Lung (tissue), 12 donors: ENCODE data around the gene OAS3. TPM values are rescaled to one million over a fixed set of nuclear protein-coding genes. Genes with fewer than 3 reads are reported as not detected.

Experiments
- ATAC-seq: fragments of 200-7000 bp; cut with Tn5 transposase; one replicate; pipeline ENCODE4 v1.9.1; 2020; ENCODE audit warnings: moderate number of reproducible peaks; ENCODE audit not compliant: insufficient read depth, low FRiP score
- DNase-seq, 3 donors: peaks; one replicate each; pipeline ENCODE4 v3.0.0-alpha.2; 2013 to 2017
- H3K27ac ChIP-seq, 2 donors: one replicate each; pipeline ENCODE4 v1.5.1; 2013; ENCODE audit warnings: mild to moderate bottlenecking in 2 of 2, moderate library complexity in 2 of 2, control low read depth in 1 of 2, inconsistent platforms in 1 of 2, low read depth in 1 of 2, low read length in 1 of 2
- H3K27me3 ChIP-seq, 3 donors: one replicate each; pipeline ENCODE4 v1.5.1; 2013; ENCODE audit warnings: low read length in 2 of 3; ENCODE audit not compliant: control insufficient read depth in 3 of 3, insufficient read depth in 3 of 3
- H3K36me3 ChIP-seq, 4 donors: one replicate each; pipeline ENCODE4 v1.5.1; 2013; ENCODE audit warnings: low read length in 4 of 4, mild to moderate bottlenecking in 1 of 4, moderate library complexity in 1 of 4; ENCODE audit not compliant: control insufficient read depth in 4 of 4, insufficient read depth in 4 of 4
- H3K4me1 ChIP-seq, 5 donors: one replicate each; pipeline ENCODE4 v1.5.1; 2013; ENCODE audit warnings: low read length in 5 of 5, mild to moderate bottlenecking in 2 of 5, moderate library complexity in 1 of 5; ENCODE audit not compliant: control insufficient read depth in 5 of 5, insufficient read depth in 5 of 5
- H3K4me3 ChIP-seq: one replicate; pipeline ENCODE4 v1.5.1; 2013; ENCODE audit warnings: mild to moderate bottlenecking, control low read depth, moderate library complexity
- H3K9ac ChIP-seq, 2 donors: one replicate each; pipeline ENCODE4 v1.5.1; 2013; ENCODE audit warnings: low read length in 2 of 2, control low read depth in 1 of 2; ENCODE audit not compliant: insufficient read depth in 1 of 2
- H3K9me3 ChIP-seq, 4 donors: one replicate each; pipeline ENCODE4 v1.5.1; 2013; ENCODE audit warnings: low read length in 3 of 4, mild to moderate bottlenecking in 1 of 4, moderate library complexity in 1 of 4; ENCODE audit not compliant: control insufficient read depth in 4 of 4, insufficient read depth in 3 of 4
- CTCF ChIP-seq: IDR thresholded peaks from 2 replicates; pipeline ENCODE4 v1.5.1; 2012; ENCODE audit warnings: mild to moderate bottlenecking; ENCODE audit errors: control extremely low read depth, extremely low read depth
- WGBS, 2 donors: extraction: QIAGEN DNeasy Blood & Tissue Kit; methylation state at CpG; one replicate each; pipeline ENCODE4 v1.1.7; 2013; 5-methylcytosine and 5-hydroxymethylcytosine counted together
- polyA plus RNA-seq, 2 donors: library from polyadenylated mRNA; stranded (reverse); fragments of 200-250 nt; gene quantifications; one replicate each; pipeline ENCODE4 v1.2.1, GENCODE V29; 2013
- total RNA-seq, 2 donors: library from RNA; depleted of rRNA in 1 of 2; stranded (reverse); fragments of >200 nt in 1 of 2; gene quantifications; one replicate each; pipeline ENCODE4 v1.2.1, GENCODE V29; 2014 to 2021
- donor health status: control.
- donor health status: control.
- donor health status: Bipolar disorder and iron deficiency.
- donor health status: healthy.
- donor health status: DM: yes; HTN: yes; CAD: no.

Gene OAS3
- total and polyA plus RNA-seq, 4 donors: 5.7 to 31.9 (median 19.3) TPM

- no peak overlapping the region for H3K9ac ChIP-seq
- H3K27ac ChIP-seq: peak overlapping the region in 1 of 2 donors; percentile 96
- TF ChIP-seq CTCF: no peak
- no peaks in the 10 kb centered on the region for H3K36me3 ChIP-seq
- no peaks in the 10 kb centered on the region for H3K27me3 ChIP-seq
- DNase-seq (no peak), ATAC-seq (no peak)
- H3K4me1 ChIP-seq: peaks cover 0 to 7% (median 0%) of the 10 kb centered on the region in 5 donors
- H3K4me3 ChIP-seq: no peak overlapping the region
- peaks cover 0 to 3% (median 0%) of the 10 kb centered on the region in 4 donors for H3K9me3 ChIP-seq
- 69 to 77% methylated on average over 3 of the region's 3 CpGs for WGBS, 2 donors
Measured at GRCh38 chr12:112977139-112977538, 38.9 kb downstream of the OAS3 start.

GRCh38 chr12:112977641-112978040 lies 39.4 kb downstream of the OAS3 start:
- peaks cover 0 to 7% (median 0%) of the 10 kb centered on the region in 5 donors for H3K4me1 ChIP-seq
- no peak for TF ChIP-seq CTCF
- H3K4me3 ChIP-seq: no peak overlapping the region
- no peak for ATAC-seq
- H3K27me3 ChIP-seq: no peaks in the 10 kb centered on the region
- WGBS, 2 donors: 56 to 73% methylated on average over 8 of the region's 8 CpGs
- H3K9ac ChIP-seq: no peak overlapping the region
- no peaks in the 10 kb centered on the region for H3K36me3 ChIP-seq
- no peak for DNase-seq
- H3K27ac ChIP-seq: peak overlapping the region; percentile 72 to 96
- peaks cover 0 to 3% (median 0%) of the 10 kb centered on the region in 4 donors for H3K9me3 ChIP-seq

- Histone ChIP-seq H3K4me1 (peaks cover 0 to 7% (median 0%) of the 10 kb centered on the region in 5 donors), H3K27me3 (no peaks in the 10 kb centered on the region), H3K27ac (peak within 1 kb of the TSS; percentile 72 to 96), H3K4me3 (peak within 1 kb of the TSS; percentile 65), H3K9me3 (peaks cover 0 to 3% (median 0%) of the 10 kb centered on the region in 4 donors), H3K36me3 (no peaks in the 10 kb centered on the region), H3K9ac (peak within 1 kb of the TSS; percentile 28 to 81)
- ATAC-seq: peak; percentile 88
- DNase-seq: peak; percentile 35 to 68 (median 48)
- TF ChIP-seq CTCF: no peak
- WGBS, 2 donors: 9 to 19% methylated on average over 19 of the region's 19 CpGs
Measured at GRCh38 chr12:112978163-112979040, 40.1 kb downstream of the OAS3 start, which contains the start of gene OAS2. Gene OAS2, plus strand, starts transcription at chr12:112978519. Its CDS starts 90 bp downstream, at chr12:112978609.
